Panc1 (cell line): Measurements from ENCODE around the gene ARPC4. TPM values are rescaled to one million over a fixed set of nuclear protein-coding genes. Genes with fewer than 3 reads are reported as not detected.
A peak's percentile ranks its signal among the peaks of the same experiment; 100 is the strongest.

Source experiments
- ATAC-seq: fragments of 200-7000 bp; cut with Tn5 transposase; 2 replicates; pipeline ENCODE4 v1.9.1; 2020; ENCODE audit warnings: mild to moderate bottlenecking, moderate library complexity
- BruUV-seq: library from RNA; stranded (reverse); fragments of 400-500 nt; replicated peaks from 2 replicates; lab custom pipeline; 2021; lab: Mats Ljungman, UMichigan
- CTCF ChIA-PET: fragments of 300-600 bp; sonication (Branson Sonifier 250); formaldehyde crosslinking; loops from one replicate; lab custom pipeline; 2022; ENCODE audit warnings: antibody characterized with exemption; lab: Charles Lee
- POLR2A ChIA-PET: fragments of 300-600 bp; sonication (Branson Sonifier 250); formaldehyde crosslinking; loops from one replicate; lab custom pipeline; 2022; ENCODE audit warnings: antibody characterized with exemption; lab: Charles Lee
- DNase-seq: peaks from one replicate; pipeline ENCODE4 v3.0.0-alpha.2; 2010; ENCODE audit warnings: low read depth, low spot score
- H3K27ac ChIP-seq: 2 replicates; pipeline ENCODE4 v1.5.1; 2011; ENCODE audit warnings: mild to moderate bottlenecking, low read length, inconsistent platforms
- H3K27me3 ChIP-seq: fragments of 200-500 bp; sonication (Bioruptor generic); 2 replicates; pipeline ENCODE4 v1.6.0; 2014; ENCODE audit warnings: low read length, inconsistent platforms; ENCODE audit not compliant: control insufficient read depth, insufficient read depth
- H3K36me3 ChIP-seq: fragments of 200-500 bp; sonication (Bioruptor generic); 2 replicates; pipeline ENCODE4 v1.5.1; 2014; ENCODE audit warnings: inconsistent platforms, mild to moderate bottlenecking, low read length, moderate library complexity; ENCODE audit not compliant: control insufficient read depth, insufficient read depth
- H3K4me1 ChIP-seq: 2 replicates; pipeline ENCODE4 v1.5.1; 2011; ENCODE audit warnings: inconsistent platforms, mild to moderate bottlenecking, low read length, moderate library complexity; ENCODE audit not compliant: control insufficient read depth, insufficient read depth
- H3K4me3 ChIP-seq, 2 experiments: 2 replicates each; pipeline ENCODE4 v1.5.1; 2011 to 2012; ENCODE audit warnings: low read depth in 2 of 2, low read length in 2 of 2, mild to moderate bottlenecking in 2 of 2, inconsistent platforms in 1 of 2, moderate library complexity in 1 of 2
- H3K9me3 ChIP-seq: fragments of 200-500 bp; sonication (Bioruptor generic); 2 replicates; pipeline ENCODE4 v1.5.1; 2014; ENCODE audit warnings: low read depth, mild to moderate bottlenecking, inconsistent platforms, low read length, moderate library complexity; ENCODE audit not compliant: control insufficient read depth, insufficient read depth
- CTCF ChIP-seq: fragments of 450-650 bp; IDR thresholded peaks from 2 replicates; pipeline ENCODE4 v1.5.1; 2017; ENCODE audit warnings: mild to moderate bottlenecking
- POLR2AphosphoS5 ChIP-seq: IDR thresholded peaks from 2 replicates; pipeline ENCODE4 v1.6.1; 2012; ENCODE audit warnings: mild to moderate bottlenecking, low read depth, low read length, moderate library complexity
- SIN3A ChIP-seq: IDR thresholded peaks from 2 replicates; pipeline ENCODE4 v1.6.1; 2012; ENCODE audit warnings: low read depth, mild to moderate bottlenecking, low read length, moderate library complexity, borderline replicate concordance; ENCODE audit not compliant: insufficient read depth
- TCF7L2 ChIP-seq: IDR thresholded peaks from 2 replicates; pipeline ENCODE4 v1.6.1; 2011; ENCODE audit warnings: mild to moderate bottlenecking, low read depth, low read length, inconsistent platforms
- in situ Hi-C: cut with HindIII; loops from 2 replicates; pipeline ENCODE4 v1.10.0; 2016; ENCODE audit warnings: low sequenced_read_pairs, low pct_unique_long_range_greater_than_20kb
- intact Hi-C: fragments of 100-400 bp; cut with micrococcal nuclease; formaldehyde crosslinking; loops from one replicate; pipeline ENCODE4 v1.10.0; 2022; ENCODE audit not compliant: unreplicated experiment
- total RNA-seq: library from RNA; stranded (reverse); gene quantifications from one replicate; pipeline ENCODE4 v1.2.1, GENCODE V29; 2021; ENCODE audit not compliant: unreplicated experiment
- TF ChIP-seq, protein P1 (sequence below), 2 experiments: IDR thresholded peaks; 2 replicates each; pipeline ENCODE4 v1.6.1; 2011 to 2012; ENCODE audit warnings: low read depth in 2 of 2, control low read depth in 1 of 2, low read length in 1 of 2, mild to moderate bottlenecking in 1 of 2, moderate library complexity in 1 of 2; ENCODE audit not compliant: insufficient read depth in 1 of 2

ARPC4 gene
- total RNA-seq, 1 experiment from 2014 or later, result 117 TPM

- no TSS peak for BruUV-seq
- intact Hi-C loops, result no loop called here
- peaks cover 15% of the 10 kb centered on the region for H3K4me1 ChIP-seq
- POLR2A ChIA-PET, result no interaction called here
- H3K9me3 ChIP-seq, result no peaks in the 10 kb centered on the region
- in situ Hi-C loops, result no loop called here
- DNase-seq, result no peak
- no peaks in the 10 kb centered on the region for H3K36me3 ChIP-seq
- no peak for ATAC-seq
- TF ChIP-seq POLR2AphosphoS5 (no peak), SIN3A (no peak)
- TF ChIP-seq, protein P1, sequence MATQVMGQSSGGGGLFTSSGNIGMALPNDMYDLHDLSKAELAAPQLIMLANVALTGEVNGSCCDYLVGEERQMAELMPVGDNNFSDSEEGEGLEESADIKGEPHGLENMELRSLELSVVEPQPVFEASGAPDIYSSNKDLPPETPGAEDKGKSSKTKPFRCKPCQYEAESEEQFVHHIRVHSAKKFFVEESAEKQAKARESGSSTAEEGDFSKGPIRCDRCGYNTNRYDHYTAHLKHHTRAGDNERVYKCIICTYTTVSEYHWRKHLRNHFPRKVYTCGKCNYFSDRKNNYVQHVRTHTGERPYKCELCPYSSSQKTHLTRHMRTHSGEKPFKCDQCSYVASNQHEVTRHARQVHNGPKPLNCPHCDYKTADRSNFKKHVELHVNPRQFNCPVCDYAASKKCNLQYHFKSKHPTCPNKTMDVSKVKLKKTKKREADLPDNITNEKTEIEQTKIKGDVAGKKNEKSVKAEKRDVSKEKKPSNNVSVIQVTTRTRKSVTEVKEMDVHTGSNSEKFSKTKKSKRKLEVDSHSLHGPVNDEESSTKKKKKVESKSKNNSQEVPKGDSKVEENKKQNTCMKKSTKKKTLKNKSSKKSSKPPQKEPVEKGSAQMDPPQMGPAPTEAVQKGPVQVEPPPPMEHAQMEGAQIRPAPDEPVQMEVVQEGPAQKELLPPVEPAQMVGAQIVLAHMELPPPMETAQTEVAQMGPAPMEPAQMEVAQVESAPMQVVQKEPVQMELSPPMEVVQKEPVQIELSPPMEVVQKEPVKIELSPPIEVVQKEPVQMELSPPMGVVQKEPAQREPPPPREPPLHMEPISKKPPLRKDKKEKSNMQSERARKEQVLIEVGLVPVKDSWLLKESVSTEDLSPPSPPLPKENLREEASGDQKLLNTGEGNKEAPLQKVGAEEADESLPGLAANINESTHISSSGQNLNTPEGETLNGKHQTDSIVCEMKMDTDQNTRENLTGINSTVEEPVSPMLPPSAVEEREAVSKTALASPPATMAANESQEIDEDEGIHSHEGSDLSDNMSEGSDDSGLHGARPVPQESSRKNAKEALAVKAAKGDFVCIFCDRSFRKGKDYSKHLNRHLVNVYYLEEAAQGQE (IDR thresholded peaks at IDR 0.05; ENCODE audit: insufficient read depth in 1 of 2, low read depth in 2 of 2, low read length in 1 of 2), result no peak
- CTCF ChIA-PET, result no interaction called here
- H3K27me3 ChIP-seq, result no peaks in the 10 kb centered on the region
- peak overlapping the region; percentile 63 for H3K27ac ChIP-seq
- peak overlapping the region in 1 of 2 experiments; percentile 52; a peak in 3 of 4 replicates for H3K4me3 ChIP-seq
Measured at GRCh38 chr3:9810846-9811245, 18.0 kb downstream of the ARPC4 start.

- in situ Hi-C loops, result no loop called here
- Histone ChIP-seq H3K9me3 (no peaks in the 10 kb centered on the region), H3K27ac (no peak overlapping the region), H3K4me1 (peaks cover 13% of the 10 kb centered on the region), H3K4me3 (no peak overlapping the region), H3K27me3 (no peaks in the 10 kb centered on the region), H3K36me3 (no peaks in the 10 kb centered on the region)
- ChIA-PET POLR2A (no interaction called here), CTCF (no interaction called here)
- BruUV-seq, result no TSS peak
- DNase-seq, result no peak
- ATAC-seq, result no peak
- TF ChIP-seq, protein P1 (IDR thresholded peaks at IDR 0.05; ENCODE audit: insufficient read depth in 1 of 2, low read depth in 2 of 2, low read length in 1 of 2), result no peak
- no peak for TF ChIP-seq TCF7L2
- TF ChIP-seq SIN3A, result no peak
- no peak for TF ChIP-seq CTCF
- no peak for TF ChIP-seq POLR2AphosphoS5
- intact Hi-C loops, result no loop called here
Measured at GRCh38 chr3:9812870-9813483, 20.1 kb downstream of the ARPC4 start.
